ENCODE results near the gene MYO3B.

The MYO3B gene

GRCh38 chr2:170524828-170525565 lies 347.1 kb downstream of the MYO3B start:
- TF ChIP-seq, protein P1, sequence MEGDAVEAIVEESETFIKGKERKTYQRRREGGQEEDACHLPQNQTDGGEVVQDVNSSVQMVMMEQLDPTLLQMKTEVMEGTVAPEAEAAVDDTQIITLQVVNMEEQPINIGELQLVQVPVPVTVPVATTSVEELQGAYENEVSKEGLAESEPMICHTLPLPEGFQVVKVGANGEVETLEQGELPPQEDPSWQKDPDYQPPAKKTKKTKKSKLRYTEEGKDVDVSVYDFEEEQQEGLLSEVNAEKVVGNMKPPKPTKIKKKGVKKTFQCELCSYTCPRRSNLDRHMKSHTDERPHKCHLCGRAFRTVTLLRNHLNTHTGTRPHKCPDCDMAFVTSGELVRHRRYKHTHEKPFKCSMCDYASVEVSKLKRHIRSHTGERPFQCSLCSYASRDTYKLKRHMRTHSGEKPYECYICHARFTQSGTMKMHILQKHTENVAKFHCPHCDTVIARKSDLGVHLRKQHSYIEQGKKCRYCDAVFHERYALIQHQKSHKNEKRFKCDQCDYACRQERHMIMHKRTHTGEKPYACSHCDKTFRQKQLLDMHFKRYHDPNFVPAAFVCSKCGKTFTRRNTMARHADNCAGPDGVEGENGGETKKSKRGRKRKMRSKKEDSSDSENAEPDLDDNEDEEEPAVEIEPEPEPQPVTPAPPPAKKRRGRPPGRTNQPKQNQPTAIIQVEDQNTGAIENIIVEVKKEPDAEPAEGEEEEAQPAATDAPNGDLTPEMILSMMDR (IDR thresholded peaks at IDR 0.05; ENCODE audit: low read depth, low read length) = no peak
- Histone ChIP-seq H3K4me3 (ENCODE audit: low read depth, low read length) (no peak overlapping the region), H3K27me3 (no peaks in the 10 kb centered on the region), H3K36me3 (no peaks in the 10 kb centered on the region), H3K9me3 (no peaks in the 10 kb centered on the region), H3K4me1 (no peaks in the 10 kb centered on the region)
- no peak for DNase-seq

DNA sequence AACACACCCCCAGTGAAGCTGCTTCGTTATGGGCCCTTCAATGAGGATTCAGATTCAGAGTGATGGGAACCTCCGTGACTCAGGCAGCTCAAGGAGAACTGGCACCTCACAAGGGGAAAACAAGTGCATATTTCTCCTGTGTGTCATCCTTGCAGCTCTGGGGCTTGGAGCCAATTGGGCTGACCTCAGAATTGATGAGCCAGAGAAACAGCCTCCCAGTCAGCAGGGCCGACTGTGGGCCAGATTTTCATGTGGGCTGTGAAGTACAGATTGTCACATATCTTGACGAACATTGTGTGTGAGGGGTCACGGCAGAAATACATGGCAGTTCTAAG lies 347.6 kb downstream of the MYO3B start:
- Histone ChIP-seq H3K4me3 (ENCODE audit: low read depth, low read length) (no peak overlapping the region), H3K9me3 (no peaks in the 10 kb centered on the region), H3K4me1 (no peaks in the 10 kb centered on the region), H3K36me3 (no peaks in the 10 kb centered on the region), H3K27me3 (no peaks in the 10 kb centered on the region)
- TF ChIP-seq, protein P1 (IDR thresholded peaks at IDR 0.05; ENCODE audit: low read depth, low read length) = no peak
- DNase-seq = no peak

- Histone ChIP-seq H3K4me1 (no peaks in the 10 kb centered on the region), H3K36me3 (no peaks in the 10 kb centered on the region), H3K9me3 (no peaks in the 10 kb centered on the region), H3K4me3 (ENCODE audit: low read depth, low read length) (no peak overlapping the region), H3K27me3 (no peaks in the 10 kb centered on the region)
- TF ChIP-seq, protein P1 (IDR thresholded peaks at IDR 0.05; ENCODE audit: low read depth, low read length) = no peak
- DNase-seq = peak; percentile 39
Observed at GRCh38 chr2:170530284-170530745, 352.4 kb downstream of the MYO3B start.

- TF ChIP-seq, protein P1 (IDR thresholded peaks at IDR 0.05; ENCODE audit: low read depth, low read length) = no peak
- Histone ChIP-seq H3K4me1 (no peaks in the 10 kb centered on the region), H3K36me3 (no peaks in the 10 kb centered on the region), H3K4me3 (ENCODE audit: low read depth, low read length) (no peak overlapping the region), H3K27me3 (no peaks in the 10 kb centered on the region), H3K9me3 (no peaks in the 10 kb centered on the region)
- no peak for DNase-seq
Observed at GRCh38 chr2:170530803-170531564, 353.0 kb downstream of the MYO3B start.

DNA sequence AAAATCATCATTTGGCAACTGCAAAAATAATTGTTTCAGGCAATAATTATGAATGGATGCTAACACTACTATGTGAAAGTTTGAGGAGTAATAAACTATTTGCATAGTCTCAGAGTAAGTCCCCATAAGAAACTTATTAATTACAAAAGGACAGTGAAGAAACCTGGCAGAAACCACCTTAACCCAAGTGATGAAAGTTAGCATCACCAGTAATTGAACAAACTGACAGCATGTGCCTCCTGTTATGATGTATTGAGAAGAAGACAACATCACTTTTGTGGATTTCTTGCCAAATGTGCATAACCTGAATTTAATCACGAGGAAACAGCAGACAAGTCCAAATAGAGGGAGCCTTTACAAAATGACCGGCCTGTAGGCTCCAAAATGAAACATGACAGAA lies 353.9 kb downstream of the MYO3B start:
- TF ChIP-seq, protein P1 (IDR thresholded peaks at IDR 0.05; ENCODE audit: low read depth, low read length) = no peak
- no peaks in the 10 kb centered on the region for H3K27me3 ChIP-seq

DNA sequence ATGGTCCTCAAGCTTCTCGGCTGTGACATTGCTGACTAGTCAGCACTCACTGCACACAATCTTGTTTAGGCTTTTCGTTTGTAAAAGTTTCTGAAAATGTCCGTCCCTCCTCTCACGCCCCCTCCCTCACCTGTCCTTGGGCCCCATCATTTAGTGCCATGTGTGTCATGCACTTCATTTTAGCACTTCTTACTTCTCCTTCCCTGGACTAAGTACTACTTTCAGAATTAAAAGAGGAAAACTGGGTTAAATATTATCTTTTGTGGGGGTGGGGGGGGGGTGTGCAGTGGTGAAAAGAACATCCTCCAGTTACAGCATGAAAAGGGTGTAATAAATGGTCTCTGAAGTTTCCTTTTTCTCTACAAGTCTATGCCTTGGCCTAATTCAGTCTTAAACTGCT lies 355.2 kb downstream of the MYO3B start:
- Histone ChIP-seq H3K4me1 (no peaks in the 10 kb centered on the region), H3K36me3 (no peaks in the 10 kb centered on the region), H3K9me3 (no peaks in the 10 kb centered on the region), H3K27me3 (no peaks in the 10 kb centered on the region), H3K4me3 (ENCODE audit: low read depth, low read length) (no peak overlapping the region)
- DNase-seq = no peak
- TF ChIP-seq, protein P1 (IDR thresholded peaks at IDR 0.05; ENCODE audit: low read depth, low read length) = no peak

More for the DNA sequence above, 353.9 kb downstream of the MYO3B start:
- Histone ChIP-seq H3K9me3 (no peaks in the 10 kb centered on the region), H3K4me3 (ENCODE audit: low read depth, low read length) (no peak overlapping the region), H3K36me3 (no peaks in the 10 kb centered on the region), H3K4me1 (no peaks in the 10 kb centered on the region)
- no peak for DNase-seq
